ENCODE measurements around the gene SLC39A11.

GRCh38 chr17:72745241-72745640 is 347.2 kb downstream of the SLC39A11 start:
- TF ChIP-seq, protein P1, sequence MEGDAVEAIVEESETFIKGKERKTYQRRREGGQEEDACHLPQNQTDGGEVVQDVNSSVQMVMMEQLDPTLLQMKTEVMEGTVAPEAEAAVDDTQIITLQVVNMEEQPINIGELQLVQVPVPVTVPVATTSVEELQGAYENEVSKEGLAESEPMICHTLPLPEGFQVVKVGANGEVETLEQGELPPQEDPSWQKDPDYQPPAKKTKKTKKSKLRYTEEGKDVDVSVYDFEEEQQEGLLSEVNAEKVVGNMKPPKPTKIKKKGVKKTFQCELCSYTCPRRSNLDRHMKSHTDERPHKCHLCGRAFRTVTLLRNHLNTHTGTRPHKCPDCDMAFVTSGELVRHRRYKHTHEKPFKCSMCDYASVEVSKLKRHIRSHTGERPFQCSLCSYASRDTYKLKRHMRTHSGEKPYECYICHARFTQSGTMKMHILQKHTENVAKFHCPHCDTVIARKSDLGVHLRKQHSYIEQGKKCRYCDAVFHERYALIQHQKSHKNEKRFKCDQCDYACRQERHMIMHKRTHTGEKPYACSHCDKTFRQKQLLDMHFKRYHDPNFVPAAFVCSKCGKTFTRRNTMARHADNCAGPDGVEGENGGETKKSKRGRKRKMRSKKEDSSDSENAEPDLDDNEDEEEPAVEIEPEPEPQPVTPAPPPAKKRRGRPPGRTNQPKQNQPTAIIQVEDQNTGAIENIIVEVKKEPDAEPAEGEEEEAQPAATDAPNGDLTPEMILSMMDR (IDR thresholded peaks at IDR 0.05; ENCODE audit: insufficient read depth, low read depth, low read length) = no peak
- no peak for TF ChIP-seq EZH2 (IDR thresholded peaks at IDR 0.05; ENCODE audit: insufficient read depth, low read length)

Measured in astrocyte (in vitro differentiated cells and primary cell).